Fibroblast of lung (primary cell): ENCODE measurements around the gene MYH9.

Experiments used
- EZH2 ChIP-seq: IDR thresholded peaks from 2 replicates; pipeline ENCODE4 v1.5.1; 2012; ENCODE audit warnings: low read length, control low read depth, mild to moderate bottlenecking; ENCODE audit errors: missing control alignments
- TF ChIP-seq, protein P1 (sequence below), 2 donors: IDR thresholded peaks in 1 of 2; conservative IDR thresholded peaks in 1 of 2; 1 replicate in 1 of 2; 2 replicates in 1 of 2; pipeline ENCODE4 v1.5.1; 2011 to 2012; ENCODE audit warnings: low read length in 2 of 2, control low read depth in 1 of 2, inconsistent platforms in 1 of 2, low read depth in 1 of 2, mild to moderate bottlenecking in 1 of 2

DNA sequence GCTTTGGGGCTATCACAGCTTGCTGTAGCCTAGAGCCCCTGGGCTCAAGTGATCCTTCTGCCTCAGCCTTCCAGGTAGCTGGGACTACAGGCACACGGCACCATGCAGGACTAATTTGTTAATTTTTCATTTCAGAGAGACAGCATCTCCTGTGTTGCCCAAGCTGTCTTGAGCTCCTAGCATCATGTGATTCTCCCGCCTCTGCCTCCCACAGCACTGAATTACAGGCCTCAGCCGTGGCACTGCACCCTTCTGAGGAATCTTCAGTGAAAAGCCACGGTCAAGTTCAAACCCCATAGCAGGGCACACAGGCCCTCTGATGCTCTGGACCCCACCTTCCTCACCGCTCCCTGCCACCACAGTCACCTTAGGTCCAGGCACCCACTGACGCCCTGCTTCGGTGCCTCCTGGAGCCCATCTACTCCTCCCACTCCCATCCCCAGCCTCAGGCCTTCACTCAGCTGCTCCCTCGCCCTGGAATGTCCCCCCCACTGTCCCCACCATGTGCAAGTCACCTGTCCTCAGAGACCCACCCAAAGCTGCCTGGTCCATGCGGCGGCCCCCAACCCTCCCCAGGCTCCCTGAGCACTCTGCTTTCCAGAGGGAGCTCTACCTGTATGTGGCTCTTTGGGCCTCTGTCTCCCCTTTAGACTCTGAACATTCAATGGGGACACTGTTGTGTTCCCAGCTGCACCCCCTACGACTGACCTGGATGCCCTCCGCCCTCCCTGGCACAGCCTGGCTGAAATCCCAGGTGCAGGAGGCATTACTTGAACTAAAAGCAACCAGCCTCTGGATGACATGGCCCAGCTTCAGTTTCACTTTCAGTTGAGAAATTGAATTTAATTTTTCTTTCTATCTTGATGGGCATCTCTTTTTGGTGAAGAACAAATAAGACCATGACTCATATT, 150.1 kb downstream of the MYH9 start:
- TF ChIP-seq, protein P1, sequence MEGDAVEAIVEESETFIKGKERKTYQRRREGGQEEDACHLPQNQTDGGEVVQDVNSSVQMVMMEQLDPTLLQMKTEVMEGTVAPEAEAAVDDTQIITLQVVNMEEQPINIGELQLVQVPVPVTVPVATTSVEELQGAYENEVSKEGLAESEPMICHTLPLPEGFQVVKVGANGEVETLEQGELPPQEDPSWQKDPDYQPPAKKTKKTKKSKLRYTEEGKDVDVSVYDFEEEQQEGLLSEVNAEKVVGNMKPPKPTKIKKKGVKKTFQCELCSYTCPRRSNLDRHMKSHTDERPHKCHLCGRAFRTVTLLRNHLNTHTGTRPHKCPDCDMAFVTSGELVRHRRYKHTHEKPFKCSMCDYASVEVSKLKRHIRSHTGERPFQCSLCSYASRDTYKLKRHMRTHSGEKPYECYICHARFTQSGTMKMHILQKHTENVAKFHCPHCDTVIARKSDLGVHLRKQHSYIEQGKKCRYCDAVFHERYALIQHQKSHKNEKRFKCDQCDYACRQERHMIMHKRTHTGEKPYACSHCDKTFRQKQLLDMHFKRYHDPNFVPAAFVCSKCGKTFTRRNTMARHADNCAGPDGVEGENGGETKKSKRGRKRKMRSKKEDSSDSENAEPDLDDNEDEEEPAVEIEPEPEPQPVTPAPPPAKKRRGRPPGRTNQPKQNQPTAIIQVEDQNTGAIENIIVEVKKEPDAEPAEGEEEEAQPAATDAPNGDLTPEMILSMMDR (conservative IDR thresholded peaks at IDR 0.05 in 1 of 2, IDR thresholded peaks at IDR 0.05 in 1 of 2; ENCODE audit: low read depth in 1 of 2, low read length in 2 of 2) = no peak
- no peak for TF ChIP-seq EZH2
